Measurements from ENCODE around the gene PMP22. TPM values are rescaled to one million over a fixed set of nuclear protein-coding genes. Genes with fewer than 3 reads are reported as not detected.
A peak's percentile ranks its signal among the peaks of the same experiment; 100 is the strongest.

The PMP22 gene
- polyA plus RNA-seq, 1 donor from 2014 or later, result not detected

DNA sequence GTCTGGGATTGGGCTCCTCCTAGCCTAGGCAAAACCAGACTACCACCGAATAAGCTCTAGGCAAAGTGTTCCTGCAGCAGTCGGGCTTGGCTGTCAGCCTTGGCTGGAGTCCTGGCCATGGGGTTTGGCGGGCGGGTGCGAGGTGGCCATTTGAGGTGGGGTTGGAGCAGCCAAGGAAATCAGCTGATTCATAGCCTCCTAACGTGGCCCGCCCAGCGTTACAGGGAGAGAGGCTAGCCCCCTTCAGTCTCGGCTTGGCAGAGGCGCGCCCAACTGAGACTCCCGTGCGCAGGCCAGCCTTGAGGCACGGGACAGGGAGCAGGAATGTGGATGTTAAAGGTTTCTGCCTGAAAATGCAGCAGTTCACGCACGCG is 1.9 kb downstream of the PMP22 start:
- H3K27me3 ChIP-seq (ENCODE audit: insufficient read depth, low read depth, low read length), result peaks cover 56% of the 10 kb centered on the region
- H2AFZ ChIP-seq (ENCODE audit: low read depth, low read length), result no peak overlapping the region
- no peaks in the 10 kb centered on the region for H3K36me3 ChIP-seq (ENCODE audit: insufficient read depth, low read length)
- no peak overlapping the region for H3K4me2 ChIP-seq (ENCODE audit: low read length)
- H3K4me3 ChIP-seq (ENCODE audit: low read length), result peak overlapping the region; percentile 62
- no peaks in the 10 kb centered on the region for H3K9me2 ChIP-seq (ENCODE audit: insufficient read depth, low read length)
- no peak overlapping the region for H3K27ac ChIP-seq (ENCODE audit: low read length)
- H3K9ac ChIP-seq (ENCODE audit: low read length), result no peak overlapping the region
- no peaks in the 10 kb centered on the region for H3K79me2 ChIP-seq (replicated peaks; ENCODE audit: insufficient read depth, low read length)
- no peak for TF ChIP-seq MXI1 (conservative IDR thresholded peaks at IDR 0.05; ENCODE audit: poor library complexity, severe bottlenecking)
- no peak for TF ChIP-seq POLR2AphosphoS5 (IDR thresholded peaks at IDR 0.05)
- TF ChIP-seq, protein P1, sequence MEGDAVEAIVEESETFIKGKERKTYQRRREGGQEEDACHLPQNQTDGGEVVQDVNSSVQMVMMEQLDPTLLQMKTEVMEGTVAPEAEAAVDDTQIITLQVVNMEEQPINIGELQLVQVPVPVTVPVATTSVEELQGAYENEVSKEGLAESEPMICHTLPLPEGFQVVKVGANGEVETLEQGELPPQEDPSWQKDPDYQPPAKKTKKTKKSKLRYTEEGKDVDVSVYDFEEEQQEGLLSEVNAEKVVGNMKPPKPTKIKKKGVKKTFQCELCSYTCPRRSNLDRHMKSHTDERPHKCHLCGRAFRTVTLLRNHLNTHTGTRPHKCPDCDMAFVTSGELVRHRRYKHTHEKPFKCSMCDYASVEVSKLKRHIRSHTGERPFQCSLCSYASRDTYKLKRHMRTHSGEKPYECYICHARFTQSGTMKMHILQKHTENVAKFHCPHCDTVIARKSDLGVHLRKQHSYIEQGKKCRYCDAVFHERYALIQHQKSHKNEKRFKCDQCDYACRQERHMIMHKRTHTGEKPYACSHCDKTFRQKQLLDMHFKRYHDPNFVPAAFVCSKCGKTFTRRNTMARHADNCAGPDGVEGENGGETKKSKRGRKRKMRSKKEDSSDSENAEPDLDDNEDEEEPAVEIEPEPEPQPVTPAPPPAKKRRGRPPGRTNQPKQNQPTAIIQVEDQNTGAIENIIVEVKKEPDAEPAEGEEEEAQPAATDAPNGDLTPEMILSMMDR (IDR thresholded peaks at IDR 0.05; ENCODE audit: poor library complexity, severe bottlenecking), result no peak
- TF ChIP-seq RAD21 (conservative IDR thresholded peaks at IDR 0.05), result no peak
- TF ChIP-seq EZH2 (IDR thresholded peaks at IDR 0.05; ENCODE audit: borderline replicate concordance, insufficient read depth, low read length, poor library complexity, severe bottlenecking), result no peak
- no peak for TF ChIP-seq TAF1 (IDR thresholded peaks at IDR 0.05; ENCODE audit: low read depth)
- no peak for TF ChIP-seq REST (IDR thresholded peaks at IDR 0.05; ENCODE audit: borderline replicate concordance)
- TF ChIP-seq SMC3 (conservative IDR thresholded peaks at IDR 0.05; ENCODE audit: poor library complexity), result no peak
- no peak for TF ChIP-seq EP300 (conservative IDR thresholded peaks at IDR 0.05; ENCODE audit: poor library complexity, severe bottlenecking)
- no peaks in the 10 kb centered on the region for H3F3A ChIP-seq (ENCODE audit: insufficient read depth, low read length, poor library complexity, severe bottlenecking)
- H3K9me3 ChIP-seq (ENCODE audit: low read length), result no peaks in the 10 kb centered on the region
- H4K20me1 ChIP-seq (ENCODE audit: insufficient read depth), result no peaks in the 10 kb centered on the region

DNA sequence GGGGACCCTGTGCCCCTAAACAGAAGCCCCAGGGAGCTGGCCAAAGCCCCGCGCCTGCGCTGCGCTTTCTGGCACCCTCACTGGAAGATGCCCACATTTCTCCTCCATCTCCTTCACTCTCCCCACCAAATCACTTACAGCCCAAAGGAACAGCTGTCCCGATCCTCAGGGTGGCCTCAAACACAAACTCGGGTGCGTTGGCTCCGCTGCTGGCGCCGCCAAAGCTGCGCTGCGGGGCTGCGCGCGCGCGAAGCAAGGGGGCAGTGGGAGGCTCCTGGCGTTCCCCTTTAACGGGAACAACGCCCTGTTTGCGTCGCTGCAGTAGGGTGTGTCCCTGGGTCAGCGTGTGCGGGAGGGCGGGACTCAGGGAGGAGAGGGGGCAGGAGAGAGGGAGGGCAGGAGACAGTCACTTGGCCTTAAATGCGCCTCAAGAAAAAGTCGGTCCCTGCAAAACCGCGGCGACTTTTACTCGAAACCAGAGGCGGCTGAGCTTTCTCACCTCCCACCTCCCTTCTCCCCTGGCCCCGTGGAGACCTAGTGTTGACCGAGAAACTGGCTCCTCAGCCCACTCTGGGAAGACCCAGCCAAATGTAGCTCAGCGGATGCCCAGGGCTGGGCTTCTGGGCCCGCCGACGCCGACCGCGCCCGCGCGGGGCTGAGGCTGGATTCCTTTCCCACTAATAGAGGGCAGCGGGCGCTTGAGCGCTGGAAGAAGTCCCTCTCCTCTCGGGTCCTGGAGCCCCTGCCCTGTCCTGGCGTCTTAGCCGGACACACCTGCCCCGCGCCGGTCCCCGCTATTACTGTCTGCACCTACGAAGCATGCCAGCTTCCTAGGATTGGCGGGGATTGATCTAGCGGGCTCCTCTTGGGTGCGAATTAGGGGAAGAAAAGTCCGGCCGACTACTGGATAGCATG is 2.6 kb downstream of the PMP22 start:
- no peak overlapping the region for H3K9ac ChIP-seq (ENCODE audit: low read length)
- H3K9me3 ChIP-seq (ENCODE audit: low read length), result no peaks in the 10 kb centered on the region
- H4K20me1 ChIP-seq (ENCODE audit: insufficient read depth), result no peaks in the 10 kb centered on the region
- no peaks in the 10 kb centered on the region for H3K36me3 ChIP-seq (ENCODE audit: insufficient read depth, low read length)
- peak overlapping the region; percentile 62 for H3K4me3 ChIP-seq (ENCODE audit: low read length)
- no peaks in the 10 kb centered on the region for H3K79me2 ChIP-seq (replicated peaks; ENCODE audit: insufficient read depth, low read length)
- H2AFZ ChIP-seq (ENCODE audit: low read depth, low read length), result no peak overlapping the region
- peaks cover 56% of the 10 kb centered on the region for H3K27me3 ChIP-seq (ENCODE audit: insufficient read depth, low read depth, low read length)
- H3F3A ChIP-seq (ENCODE audit: insufficient read depth, low read length, poor library complexity, severe bottlenecking), result no peaks in the 10 kb centered on the region
- TF ChIP-seq REST (IDR thresholded peaks at IDR 0.05; ENCODE audit: borderline replicate concordance) (no peak), EZH2 (IDR thresholded peaks at IDR 0.05; ENCODE audit: borderline replicate concordance, insufficient read depth, low read length, poor library complexity, severe bottlenecking) (peak; percentile 87), SMC3 (conservative IDR thresholded peaks at IDR 0.05; ENCODE audit: poor library complexity) (no peak), TAF1 (IDR thresholded peaks at IDR 0.05; ENCODE audit: low read depth) (no peak), RAD21 (conservative IDR thresholded peaks at IDR 0.05) (no peak), MXI1 (conservative IDR thresholded peaks at IDR 0.05; ENCODE audit: poor library complexity, severe bottlenecking) (no peak), POLR2AphosphoS5 (IDR thresholded peaks at IDR 0.05) (no peak)
- TF ChIP-seq, protein P1 (IDR thresholded peaks at IDR 0.05; ENCODE audit: poor library complexity, severe bottlenecking), result peak; percentile 16
- H3K27ac ChIP-seq (ENCODE audit: low read length), result no peak overlapping the region
- no peak overlapping the region for H3K4me2 ChIP-seq (ENCODE audit: low read length)
- H3K9me2 ChIP-seq (ENCODE audit: insufficient read depth, low read length), result no peaks in the 10 kb centered on the region
